T-helper 2 cell (primary cell): Measurements from ENCODE around the gene CCBE1.
A peak's percentile ranks its signal among the peaks of the same experiment; 100 is the strongest.
"Not testable (repeated sequence)": the region's sequence is repeated elsewhere in the genome, so short reads cannot be mapped to it uniquely, and the experiment has no call there.

Experiments
- DNase-seq, 5 experiments: peaks; one replicate each; pipeline versions ENCODE4 v3.0.0 to v3.0.0-alpha.2; 2012 to 2022

CCBE1 gene

DNA sequence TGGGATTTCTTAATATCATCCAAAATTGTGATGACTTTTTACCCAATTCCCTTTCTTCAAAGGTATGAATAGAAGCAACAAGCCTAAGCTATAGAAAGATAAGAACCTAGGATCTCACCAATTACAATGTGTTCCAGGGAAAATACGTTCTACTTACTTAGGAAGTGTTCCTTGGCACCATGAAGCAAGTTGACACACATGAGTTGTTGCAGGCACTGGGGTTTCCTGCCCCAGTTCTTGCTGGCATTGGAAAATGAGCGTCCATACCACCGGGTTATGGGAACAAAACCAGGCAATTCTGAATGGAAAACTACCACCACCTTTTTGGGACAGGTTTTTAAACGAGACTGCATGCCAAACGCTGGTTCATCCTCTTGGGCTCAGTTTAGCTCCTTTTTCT is 46.2 kb downstream of the CCBE1 start:
- DNase-seq: no peak

DNA sequence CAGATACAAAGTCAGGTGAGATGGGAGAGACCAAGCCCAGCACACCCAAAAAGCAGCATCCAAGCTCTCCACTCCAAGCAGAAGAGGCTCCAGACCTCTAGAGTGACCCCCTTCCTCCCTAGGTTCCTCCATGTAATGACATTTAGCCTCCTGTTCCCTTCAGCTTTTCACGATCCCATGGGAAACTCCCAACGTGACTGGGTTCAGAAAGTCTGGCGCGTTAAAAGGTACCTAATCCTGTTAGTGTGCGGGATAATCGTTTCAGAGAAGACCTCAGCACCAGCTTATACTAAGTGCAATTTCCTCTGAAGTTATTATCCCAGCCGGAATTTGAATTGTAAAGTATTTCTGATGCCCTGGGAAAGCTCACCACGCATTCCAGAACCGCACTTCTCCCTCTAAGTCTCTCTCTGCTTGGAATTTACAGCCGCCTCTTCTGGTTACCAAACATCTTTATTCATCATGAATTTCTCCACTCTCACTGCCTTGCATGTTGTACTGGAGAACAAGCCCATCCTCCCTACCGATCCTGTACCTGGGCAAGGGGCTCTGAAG is 46.9 kb downstream of the CCBE1 start:
- no peak for DNase-seq

DNA sequence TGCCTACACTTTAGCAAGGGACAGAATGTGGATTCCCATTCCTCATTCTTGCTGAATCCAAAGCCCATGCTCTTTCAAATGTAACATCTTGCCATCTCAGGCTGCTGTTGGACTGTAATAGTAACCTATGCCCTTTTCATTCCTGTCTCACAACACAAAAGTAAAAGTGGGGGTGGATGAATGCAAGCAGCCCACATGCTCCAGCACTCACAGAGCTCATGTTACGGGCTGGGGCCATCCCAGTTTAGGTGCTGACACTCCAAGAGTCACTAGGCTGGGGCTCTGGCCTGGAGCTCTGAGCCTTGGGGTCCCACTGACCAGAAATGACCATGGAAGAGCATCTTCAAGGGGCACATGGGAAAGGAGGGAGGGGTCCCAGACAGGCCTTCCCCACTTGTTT is 47.6 kb downstream of the CCBE1 start:
- DNase-seq: no peak

DNA sequence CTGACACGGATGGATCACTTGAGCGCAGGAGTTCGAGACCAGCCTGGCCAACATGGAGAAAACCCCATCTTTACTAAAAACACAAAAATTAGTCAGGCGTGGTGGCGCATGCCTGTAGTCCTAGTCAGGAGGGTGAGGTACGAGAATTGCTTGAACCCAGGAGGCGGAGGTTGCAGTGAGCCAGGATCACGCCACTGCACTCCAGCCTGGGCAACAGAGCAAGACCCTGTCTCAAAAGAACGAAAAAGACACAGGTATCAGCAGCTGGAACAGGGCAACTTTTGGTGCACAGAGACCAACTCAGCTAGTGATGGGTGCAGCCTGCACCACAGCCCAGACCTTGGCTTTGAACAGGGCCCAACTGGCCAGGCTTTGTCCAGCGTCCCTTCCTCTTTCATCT is 48.8 kb downstream of the CCBE1 start:
- not testable (repeated sequence) for DNase-seq

DNA sequence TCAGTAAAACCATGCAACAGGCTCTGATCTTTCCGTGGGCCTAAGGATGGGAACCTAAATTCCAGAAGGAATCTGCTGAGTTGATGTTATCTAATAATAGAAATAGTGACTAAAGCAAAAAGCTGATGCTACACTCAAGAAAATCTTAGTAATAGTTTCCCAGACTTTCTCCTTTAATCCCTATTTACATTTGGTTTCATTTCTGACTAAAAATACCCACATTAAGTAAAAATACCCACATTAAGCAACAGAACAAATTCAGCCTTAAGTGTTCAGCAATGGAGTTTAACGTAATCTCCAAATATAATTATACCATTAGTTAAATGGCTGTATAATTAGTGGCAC is 50.3 kb downstream of the CCBE1 start:
- no peak for DNase-seq

DNA sequence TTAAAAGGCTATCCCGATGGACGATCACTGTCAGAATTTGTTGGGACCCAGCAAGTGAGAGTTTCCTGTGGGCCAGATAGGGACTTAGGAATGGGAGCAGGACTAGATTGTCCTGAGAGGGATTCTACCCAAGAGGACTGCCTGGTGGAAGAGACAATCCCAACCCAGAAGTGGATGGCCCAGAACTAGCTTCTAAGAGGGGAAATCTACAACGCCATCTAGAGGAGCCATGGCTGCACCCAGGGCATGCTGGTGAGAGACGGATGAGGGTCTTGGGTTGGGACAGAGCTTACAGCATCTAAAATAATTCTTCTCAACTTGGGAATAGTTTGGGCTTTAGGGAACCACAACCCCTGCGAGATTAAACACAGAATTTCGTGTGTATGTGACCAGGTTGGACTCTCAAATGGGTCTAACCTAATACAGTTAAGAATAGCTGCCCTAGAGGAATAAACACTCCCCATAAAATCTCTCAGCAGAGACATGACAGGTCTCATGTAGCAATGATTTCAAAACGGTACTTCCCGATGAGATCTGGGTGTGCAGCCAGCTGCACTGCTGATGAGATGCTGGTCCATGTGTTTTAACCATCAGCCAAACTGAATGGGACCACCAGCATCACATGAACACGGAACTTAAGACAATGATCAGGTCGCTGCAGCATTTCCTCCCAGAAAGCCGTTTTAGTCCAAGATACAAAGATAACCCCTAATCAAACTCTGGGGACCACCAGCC is 50.8 kb downstream of the CCBE1 start:
- no peak for DNase-seq

DNA sequence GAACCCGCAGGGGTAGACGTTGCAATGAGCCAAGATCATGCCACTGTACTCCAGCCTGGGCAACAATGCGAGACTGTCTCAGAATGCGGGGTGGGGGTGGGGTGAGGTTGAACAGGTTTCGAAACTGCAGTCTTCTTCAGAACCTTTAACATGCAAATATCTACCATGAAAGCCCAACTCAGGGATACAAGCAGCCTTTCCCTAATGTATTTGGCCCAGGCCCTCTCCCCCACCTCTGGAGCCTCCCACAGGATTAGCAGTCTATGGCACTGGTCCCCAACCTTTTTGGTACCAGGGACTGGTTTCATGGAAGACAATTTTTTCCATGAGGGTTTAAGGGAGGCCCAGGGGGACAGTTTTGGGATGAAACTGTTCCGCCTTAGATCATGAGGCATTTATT is 53.5 kb downstream of the CCBE1 start:
- no peak for DNase-seq

DNA sequence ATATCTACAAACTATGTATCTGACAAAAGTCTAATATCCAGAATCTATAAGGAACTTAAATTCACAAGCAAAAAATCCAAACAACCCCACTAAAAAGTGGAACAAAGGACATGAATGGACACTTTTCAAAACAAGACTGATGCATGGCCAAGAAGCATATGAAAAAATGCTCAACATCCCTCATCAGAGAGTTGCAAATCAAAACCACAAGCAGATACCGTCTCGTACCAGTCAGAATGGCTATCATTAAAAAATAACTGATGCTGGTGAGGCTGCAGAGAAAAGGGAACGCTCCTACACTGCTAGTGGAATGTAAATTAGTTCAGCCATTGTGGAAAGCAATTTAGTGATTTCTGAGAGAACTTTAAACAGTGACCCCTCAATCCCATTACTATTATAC is 56.5 kb downstream of the CCBE1 start:
- no peak for DNase-seq

DNA sequence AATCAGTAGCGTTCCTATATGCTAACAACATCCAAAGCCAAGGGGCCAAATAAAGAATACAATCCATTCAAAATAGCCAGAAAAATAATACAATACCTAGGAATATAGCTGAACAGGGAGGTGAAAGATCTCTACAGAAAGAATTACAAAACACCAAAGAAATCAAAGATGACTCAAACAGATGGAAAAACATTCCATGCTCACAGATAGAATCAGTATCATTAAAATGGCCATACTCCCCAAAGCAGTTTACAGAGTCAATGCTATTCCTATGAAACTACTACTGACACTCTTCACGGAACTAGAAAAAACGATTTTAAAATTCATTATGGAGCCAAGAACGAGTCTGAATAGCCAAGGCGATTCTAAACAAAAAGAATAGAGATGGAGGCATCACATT is 57.4 kb downstream of the CCBE1 start:
- no peak for DNase-seq

DNA sequence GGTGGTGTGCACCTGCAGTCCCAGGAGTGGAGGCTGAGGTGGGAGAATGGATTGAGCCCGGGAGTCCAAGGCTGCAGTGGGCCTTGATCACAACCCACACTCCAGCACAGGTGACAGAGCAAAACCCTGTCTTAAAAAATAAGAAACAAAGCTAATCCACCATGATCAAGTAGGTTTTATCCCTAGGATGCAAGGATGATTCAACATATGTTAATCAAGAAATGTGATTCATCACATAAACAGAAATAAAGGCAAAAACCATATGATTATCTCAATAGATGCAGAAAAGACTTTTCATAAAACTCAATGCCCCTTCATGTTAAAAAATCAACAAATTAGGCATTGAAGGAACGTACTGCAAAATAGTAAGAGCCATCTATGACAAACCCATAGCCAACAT is 58.1 kb downstream of the CCBE1 start:
- DNase-seq: no peak

DNA sequence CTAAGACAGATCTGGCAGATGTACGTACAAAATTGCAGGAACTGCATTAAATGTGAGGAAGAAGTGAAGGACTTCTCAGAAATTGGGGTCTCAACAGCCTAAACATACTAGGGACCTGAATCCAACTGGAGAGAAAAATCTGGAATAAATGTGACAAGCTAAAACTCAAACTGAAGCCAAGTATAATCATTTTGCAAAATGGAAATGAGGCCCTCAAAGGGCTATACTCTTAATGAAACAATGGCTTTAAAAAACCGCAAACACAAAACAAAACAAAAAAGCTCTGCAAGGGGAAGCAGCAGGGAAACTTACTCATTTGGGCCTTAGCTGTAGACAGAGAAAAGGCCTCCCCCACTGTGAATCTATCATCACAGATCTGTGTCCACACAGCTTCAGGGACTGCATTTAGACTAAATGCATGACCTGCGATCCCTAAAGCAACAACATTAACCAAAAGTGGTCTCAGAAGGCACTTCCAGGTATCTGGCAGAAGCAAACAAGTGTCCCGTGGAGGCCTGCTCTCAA is 63.2 kb downstream of the CCBE1 start:
- DNase-seq: no peak

DNA sequence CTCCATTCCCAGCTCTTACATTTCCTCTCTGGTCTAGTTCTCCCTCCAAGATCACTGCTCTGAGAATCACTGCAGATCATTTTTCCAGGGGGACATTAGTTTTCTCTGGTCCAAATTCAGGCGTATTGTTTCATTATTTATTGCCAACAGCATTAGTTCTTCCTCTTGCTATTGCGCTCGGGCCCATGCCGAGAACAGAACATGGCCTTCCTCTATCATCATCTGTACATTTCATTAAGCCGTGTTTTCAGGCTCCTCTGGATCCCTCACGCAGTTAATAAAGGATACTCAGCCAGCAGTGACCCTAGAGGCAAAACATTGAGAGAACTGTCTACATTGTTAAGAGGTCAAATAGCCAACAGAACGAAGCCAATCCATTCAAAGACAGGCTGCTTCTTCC is 63.9 kb downstream of the CCBE1 start:
- no peak for DNase-seq

DNA sequence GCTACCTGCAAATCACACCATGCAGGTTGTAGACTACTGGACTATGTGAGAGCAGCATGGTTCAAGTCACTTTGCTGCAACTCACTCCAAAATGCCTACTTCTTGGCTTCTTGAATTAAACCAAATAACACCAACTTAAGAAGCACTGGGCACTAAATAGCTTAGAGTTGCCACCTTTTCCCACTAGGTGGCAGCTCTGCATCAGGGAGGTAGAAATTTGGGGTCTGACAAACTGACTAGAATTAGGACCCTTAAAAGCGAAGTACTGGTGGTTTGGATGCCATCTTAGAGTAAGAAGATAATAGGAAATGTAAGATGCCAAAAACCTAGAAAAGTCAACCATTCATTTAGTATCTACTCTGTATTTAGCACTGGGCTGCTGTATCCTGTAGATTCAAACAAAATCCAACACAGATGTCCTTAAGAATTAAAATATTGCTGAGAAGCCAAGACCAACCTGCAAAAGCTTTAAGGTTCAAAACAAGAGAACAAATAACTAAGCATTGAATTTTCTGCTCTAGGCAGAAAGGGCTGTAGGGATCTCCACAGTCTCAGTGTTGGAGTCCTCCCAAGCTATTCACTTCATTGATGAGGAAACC is 65.5 kb downstream of the CCBE1 start:
- DNase-seq: peak in 1 of 5 experiments; percentile 1

DNA sequence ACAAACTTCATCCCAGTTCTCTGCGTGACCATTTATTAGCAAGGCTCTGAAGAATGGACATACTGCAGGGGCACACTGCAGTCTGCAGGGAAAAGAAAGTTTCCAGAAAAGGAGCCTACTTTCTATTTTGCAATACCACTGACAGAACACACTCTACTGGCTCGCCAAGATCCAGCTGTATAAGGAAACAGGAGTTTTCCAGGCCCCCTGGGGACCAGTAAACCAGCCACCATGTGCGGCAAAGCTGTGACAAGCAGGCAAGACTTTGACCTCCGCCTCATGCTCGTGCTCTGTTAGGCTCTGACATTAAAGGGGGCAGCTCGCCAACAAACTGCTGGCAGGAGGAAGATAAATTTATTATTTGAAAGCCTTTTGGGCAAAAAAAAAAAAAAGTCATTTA is 67.3 kb downstream of the CCBE1 start:
- DNase-seq: no peak

DNA sequence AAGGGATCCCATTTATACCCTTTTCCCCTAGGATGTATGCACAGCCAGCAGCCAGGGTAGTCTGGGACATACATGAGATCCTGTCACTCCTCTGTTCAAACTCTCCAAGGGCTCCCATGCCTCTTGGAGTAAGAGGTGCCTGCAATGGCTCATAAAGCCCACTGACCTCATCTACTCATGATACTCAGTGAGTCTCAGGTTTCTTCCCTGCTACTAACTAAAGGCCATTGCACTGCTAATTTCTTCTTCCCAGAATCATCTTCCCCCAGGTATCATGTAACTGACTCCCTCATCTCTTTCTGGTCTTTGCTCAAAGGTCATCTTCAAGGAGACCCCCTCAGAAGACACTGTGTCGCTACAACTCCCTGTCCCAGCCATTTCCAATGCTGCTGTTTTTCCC is 68.2 kb downstream of the CCBE1 start:
- DNase-seq: no peak

DNA sequence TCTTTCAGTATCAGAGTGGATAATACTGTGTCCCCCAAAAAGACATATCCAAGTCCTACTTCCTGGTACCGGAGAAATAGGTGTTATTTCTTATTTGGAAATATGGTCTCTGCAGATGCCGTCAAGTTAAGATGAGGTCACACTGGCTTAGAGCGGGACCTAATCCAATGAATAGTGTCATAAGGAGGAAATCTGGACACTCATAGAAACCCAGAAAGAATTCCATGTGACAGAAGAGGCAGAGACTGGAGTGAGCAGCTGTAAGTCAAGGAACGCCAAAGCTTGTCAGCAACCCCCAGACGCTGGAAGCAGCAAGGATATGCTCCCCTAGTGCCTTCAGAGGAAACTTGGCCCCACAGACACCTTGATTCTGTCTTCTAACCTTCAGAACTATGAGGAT is 69.8 kb downstream of the CCBE1 start:
- DNase-seq: no peak

DNA sequence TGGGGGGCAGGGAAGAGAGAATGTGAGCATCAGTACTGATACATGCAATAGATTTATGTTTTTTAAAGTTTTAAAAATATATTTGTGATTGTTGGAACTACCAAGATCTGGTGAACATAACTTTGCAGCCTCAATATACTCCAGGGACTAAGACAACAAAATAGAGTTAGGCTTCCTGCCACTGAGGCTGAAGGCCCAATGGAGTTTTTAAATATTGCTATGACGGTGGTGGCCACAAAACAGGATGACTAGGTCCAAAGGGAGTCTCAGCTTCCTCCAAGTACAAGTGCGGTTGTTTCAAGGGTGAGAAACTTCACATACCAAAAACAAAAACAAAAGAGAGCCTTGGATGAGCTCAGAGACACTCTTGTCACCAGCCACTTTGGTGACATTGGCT is 72.9 kb downstream of the CCBE1 start:
- no peak for DNase-seq

DNA sequence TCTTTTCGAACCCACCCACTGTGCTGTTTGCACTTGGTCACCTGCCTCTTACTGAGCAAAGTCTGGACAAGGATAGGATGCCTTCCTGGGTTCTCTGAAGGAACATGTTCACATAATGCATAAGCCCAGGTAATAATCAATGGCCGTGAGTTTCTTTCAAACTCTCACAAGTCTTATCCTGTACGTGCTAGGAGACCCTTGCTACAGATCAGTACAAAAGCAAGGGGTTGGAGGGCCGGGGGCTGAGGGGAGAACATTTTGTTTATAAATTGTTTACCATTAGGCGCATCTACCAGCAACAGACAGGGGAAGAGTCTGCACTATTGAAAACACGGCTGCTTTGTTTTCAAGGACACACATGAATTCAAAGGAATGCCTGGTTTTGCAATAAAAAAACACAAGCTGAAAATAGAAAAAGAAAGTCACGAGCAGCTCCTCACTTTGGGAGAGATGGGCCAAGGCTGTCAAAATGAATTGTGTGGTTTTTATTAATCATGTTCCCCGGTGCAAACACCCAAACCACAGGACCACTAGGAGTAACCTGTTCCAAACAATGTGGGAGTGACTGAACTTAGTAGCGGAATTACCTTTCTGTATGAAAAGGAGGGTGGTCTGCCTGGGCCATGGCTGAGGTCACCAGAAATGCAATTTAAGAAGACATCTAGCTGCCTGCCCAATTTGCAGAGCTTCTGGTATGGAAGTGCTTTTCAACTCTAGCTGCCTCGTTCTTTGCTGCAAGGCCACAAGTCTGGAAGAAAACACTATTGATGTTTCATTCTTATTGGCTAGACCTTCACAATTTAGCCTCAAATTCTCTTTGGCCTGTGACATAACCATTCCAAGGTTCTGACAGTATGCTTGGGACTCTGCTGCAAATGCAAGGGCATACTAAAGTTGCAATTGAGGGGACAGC is 73.5 kb downstream of the CCBE1 start:
- no peak for DNase-seq

DNA sequence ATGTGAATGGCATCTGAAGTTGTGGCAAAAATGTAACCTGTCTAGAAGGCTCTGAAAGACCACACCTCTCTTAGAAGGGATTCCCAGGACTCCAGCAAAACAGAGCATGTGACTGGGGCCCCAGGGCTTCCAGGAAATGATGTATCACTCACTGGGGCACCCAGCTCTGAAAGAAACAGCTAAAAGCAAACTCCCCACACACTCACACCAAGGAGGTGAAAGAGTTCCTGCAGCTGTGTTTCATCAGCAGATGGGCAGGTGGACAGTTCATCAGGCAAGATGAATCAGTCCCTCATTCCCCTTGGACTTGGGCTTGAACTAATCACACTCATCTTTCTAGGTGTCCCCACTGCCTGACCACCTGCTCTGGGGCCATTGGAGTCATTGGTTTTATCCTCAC is 76.2 kb downstream of the CCBE1 start:
- DNase-seq: no peak

DNA sequence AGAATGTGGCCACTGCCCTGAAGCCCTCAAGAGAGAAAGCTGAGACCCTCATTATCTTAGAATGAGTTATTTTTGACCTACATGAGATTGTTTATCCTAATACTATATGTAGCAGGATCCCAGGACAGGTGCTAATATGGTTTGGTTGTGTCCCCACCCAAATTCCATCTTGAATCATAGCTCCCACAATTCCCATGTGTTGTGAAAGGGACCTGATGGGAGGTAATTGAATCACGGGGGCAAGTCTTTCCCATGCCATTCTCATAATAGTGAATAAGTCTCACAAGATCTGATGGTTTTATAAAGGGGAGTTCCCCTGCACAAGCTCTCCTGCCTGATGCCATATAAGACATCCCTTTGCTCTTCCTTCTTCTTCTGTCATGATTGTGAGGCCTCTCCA is 76.8 kb downstream of the CCBE1 start:
- no peak for DNase-seq

DNA sequence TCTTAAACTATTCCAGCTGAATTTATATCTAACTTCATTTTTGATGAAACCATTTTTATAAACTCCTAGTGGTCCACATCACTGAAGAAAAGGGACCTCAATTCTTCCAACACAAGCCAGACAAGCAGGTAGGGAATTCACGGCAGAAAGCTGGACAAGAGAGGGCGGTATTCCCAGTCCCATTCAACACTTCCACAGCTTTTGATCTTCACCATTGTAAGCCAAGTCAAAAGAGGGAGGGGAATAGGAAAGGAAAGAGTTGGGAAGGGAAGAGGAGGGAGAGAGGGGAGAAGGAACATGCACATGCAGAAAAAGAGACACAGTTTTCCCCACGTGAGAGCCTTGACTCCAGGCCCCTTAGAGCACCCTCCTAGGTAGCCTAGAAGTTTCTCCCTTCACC is 77.4 kb downstream of the CCBE1 start:
- no peak for DNase-seq

DNA sequence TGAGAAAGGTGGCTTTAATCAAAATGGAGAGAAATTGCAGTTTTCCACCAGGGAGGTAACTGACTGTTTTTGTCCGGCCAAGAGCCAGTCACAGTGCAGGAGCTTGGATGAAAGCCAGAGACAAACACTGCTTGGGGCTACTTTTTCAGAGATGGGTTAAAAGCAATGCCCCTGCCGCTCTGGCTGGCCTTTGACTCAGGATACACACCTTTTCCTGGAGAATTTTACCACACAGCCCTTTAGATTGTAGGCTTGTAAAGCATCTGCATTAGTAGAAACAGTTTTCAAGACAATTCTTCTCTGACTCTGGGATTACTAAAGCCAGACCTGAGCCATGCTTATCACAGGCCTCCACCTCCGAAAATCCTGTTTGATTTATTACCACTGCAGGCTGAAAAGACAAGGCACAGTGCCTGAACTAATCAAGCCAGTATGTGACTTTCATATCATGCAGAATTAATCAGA is 79.7 kb downstream of the CCBE1 start:
- no peak for DNase-seq

DNA sequence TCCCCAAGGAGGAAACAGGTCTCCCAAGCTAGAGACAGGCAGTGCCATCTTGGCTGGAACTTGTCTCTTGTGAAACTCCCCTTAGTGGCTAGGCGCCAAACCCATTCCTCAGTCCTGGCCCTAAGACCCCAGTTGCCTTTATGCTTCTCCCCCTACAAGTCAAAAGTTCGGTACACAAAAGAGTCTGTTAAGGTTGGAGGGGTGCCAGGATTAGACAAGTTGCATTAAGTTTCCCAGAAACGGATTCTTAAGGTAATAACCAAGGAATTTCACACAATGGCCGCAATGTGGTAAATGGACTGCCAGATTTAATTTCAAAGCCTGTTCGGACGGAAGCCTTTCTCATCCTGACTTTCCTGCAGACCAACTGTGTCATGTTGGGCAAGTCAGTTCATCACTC is 80.7 kb downstream of the CCBE1 start:
- no peak for DNase-seq
